ENCODE measurements around the gene SNAPC4.

SNAPC4 gene

DNA sequence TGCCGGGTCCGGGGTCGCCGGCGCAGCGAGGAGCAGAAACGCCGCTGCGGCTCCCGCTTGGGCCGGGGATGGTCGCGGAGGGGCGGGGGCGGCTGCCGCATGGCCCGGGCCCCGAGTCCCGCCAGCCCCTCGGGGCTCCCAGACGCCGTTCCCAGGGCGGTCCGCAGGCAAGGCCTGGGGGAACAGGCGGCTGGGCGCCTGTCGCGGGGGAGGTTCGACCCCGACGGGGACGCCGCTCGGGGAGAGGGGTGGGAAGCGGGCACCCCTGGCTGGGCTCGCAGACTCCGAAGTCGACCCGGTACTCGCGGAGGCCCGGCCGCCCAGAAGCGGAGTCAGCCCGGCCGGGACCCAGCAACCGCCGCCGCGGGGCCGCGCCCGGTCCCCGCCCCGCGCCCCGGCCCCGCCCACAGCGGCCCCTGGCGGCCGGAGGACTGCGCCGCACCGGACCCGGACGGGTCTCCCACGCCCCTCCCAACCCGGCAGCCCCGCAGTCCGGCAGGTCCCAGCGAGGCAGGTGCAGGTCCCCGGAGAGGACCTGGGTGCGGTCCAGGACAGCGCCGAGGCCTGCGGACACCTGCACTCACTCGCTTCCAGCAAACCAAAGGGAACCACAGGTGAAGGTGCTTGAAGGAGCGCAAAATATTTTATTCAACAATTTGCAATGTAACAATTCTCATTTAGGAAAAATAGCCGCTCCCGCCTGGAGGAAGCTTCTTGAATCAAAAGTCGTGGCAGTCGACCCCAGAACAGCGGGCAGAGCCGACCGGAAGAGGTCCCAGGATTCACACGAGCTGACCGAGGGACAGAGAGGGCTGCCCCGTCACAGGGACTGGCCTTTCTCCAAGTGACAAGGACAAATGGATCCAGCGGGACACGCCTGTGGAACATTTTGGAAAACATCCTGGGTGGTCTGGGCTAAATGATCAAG is 39.8 kb upstream of the SNAPC4 start, which contains the start of gene INPP5E:
Gene INPP5E (minus strand): TSS at position 365 of the 928 bp plus-strand sequence. CDS start 426 bp downstream, outside the sequence.
- peak; percentile 75 for DNase-seq (ENCODE audit: low read depth)
- TF ChIP-seq, protein P1, sequence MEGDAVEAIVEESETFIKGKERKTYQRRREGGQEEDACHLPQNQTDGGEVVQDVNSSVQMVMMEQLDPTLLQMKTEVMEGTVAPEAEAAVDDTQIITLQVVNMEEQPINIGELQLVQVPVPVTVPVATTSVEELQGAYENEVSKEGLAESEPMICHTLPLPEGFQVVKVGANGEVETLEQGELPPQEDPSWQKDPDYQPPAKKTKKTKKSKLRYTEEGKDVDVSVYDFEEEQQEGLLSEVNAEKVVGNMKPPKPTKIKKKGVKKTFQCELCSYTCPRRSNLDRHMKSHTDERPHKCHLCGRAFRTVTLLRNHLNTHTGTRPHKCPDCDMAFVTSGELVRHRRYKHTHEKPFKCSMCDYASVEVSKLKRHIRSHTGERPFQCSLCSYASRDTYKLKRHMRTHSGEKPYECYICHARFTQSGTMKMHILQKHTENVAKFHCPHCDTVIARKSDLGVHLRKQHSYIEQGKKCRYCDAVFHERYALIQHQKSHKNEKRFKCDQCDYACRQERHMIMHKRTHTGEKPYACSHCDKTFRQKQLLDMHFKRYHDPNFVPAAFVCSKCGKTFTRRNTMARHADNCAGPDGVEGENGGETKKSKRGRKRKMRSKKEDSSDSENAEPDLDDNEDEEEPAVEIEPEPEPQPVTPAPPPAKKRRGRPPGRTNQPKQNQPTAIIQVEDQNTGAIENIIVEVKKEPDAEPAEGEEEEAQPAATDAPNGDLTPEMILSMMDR (IDR thresholded peaks at IDR 0.05; ENCODE audit: low read depth, low read length) = peak; percentile 48
- peak; percentile 42 for TF ChIP-seq POLR2A (IDR thresholded peaks at IDR 0.05; ENCODE audit: extremely low read depth, insufficient read length)
- TF ChIP-seq, protein P2, sequence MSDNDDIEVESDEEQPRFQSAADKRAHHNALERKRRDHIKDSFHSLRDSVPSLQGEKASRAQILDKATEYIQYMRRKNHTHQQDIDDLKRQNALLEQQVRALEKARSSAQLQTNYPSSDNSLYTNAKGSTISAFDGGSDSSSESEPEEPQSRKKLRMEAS (IDR thresholded peaks at IDR 0.05; ENCODE audit: low read depth, low read length) = no peak
- peak within 1 kb of the TSS; percentile 56 for H3K4me3 ChIP-seq (ENCODE audit: low read depth, low read length)

DNA sequence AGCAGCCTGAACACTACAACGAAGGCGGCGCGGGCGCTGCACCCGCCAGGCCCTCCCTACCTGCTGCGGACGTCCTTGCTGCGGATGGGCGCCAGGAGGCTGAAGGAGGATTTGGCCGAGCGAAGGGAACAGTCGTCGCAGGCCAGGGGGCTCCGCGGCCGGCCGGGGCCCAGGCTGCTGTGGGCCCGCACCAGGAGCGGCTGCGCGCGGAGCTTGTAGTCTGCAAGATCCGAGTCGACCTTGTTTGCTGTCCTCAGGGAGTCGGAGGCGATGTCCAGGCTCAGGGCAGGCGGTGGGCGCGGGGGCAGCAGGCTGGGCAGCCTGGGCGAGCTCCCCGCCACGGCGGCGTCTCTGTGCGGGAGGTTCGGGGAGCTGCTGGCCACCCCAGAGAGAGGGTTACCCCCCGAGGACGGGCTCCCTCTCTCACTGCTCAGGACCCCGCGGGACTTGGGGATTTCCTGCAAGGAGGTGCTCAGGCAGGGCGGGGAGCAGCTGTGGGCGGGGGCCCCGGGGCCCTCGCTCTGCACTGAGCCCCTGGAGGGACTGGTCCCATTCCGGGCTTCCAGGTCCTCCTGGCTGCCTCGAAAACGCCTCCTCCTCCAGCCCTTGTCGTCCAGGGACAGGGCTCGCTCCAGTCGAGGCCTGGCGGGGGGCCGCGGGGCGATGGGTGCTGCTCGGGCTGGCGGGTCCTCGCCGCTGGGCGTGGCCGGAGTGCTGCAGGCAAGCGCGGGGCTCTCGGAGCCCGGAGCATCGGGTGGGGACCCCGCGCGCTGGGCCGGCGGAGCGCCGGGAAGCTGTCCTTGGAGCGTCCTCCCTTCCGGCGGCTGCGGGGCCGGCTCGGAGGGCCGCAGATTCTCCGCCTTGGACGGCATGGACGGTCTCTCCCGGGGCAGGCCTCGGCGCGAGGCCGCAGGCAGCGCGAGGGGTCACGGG is 38.8 kb upstream of the SNAPC4 start:
- peak overlapping the region; percentile 56 for H3K4me3 ChIP-seq (ENCODE audit: low read depth, low read length)
- TF ChIP-seq, protein P1 (IDR thresholded peaks at IDR 0.05; ENCODE audit: low read depth, low read length) = no peak
- TF ChIP-seq MYC (IDR thresholded peaks at IDR 0.05; ENCODE audit: low read depth, low read length) (no peak), POLR2A (IDR thresholded peaks at IDR 0.05; ENCODE audit: extremely low read depth, insufficient read length) (no peak)
- TF ChIP-seq, protein P2 (IDR thresholded peaks at IDR 0.05; ENCODE audit: low read depth, low read length) = no peak
- peak; percentile 66 for DNase-seq (ENCODE audit: low read depth)

DNA sequence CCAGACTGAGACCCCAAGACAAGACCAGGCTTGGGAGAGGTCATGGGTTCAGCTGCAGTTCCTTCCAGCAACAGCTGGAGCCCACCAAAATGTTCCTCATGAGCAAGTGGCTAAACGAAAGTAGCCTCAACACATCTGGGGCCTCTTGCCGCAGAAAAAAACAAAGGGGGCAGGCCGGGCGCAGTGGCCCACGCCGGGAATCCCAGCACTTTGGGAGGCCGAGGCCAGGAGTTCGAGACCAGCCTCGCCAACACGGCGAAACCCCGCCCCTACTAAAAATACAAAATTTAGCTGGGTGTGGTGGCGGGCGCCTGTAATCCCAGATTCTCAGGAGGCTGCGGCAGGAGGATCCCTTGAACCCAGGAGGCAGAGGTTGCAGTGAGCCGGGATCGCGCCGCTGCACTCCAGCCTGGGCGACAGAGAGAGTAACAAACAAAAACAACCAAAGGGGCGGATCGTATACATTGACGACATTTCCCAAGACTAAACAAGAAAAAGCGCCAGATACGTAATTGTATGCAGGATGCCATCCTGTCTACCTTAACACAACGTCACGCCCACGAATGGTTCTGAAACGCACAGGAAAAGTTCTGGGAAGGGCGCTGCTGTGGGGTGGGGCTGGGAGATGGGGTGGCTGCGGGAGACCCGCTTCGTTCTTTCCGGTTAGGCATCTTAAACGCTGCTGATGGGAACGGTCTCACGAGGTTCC is 38.0 kb upstream of the SNAPC4 start:
- no peak for DNase-seq (ENCODE audit: low read depth)

DNA sequence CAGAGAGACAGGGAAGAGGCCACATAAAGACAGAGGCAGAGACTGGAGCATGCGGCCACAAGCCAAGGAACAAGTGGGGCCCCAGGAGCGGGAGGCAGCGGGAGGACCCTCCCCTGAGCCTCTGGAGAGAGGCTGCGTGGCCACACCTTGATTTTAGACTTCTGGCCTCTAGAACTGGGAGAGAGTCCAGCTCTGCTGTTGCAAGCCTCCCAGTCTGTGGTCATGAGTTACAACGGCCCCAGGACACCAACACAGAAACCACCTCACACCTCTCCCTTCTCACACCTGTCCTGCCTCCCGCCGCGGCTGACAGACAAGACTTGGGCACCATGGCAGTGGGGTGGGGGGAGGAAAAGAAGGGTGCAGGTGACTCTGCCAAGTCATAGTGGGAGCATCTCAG is 37.5 kb upstream of the SNAPC4 start:
- TF ChIP-seq MYC (IDR thresholded peaks at IDR 0.05; ENCODE audit: low read depth, low read length) = no peak
- peak overlapping the region; percentile 25 for H3K4me3 ChIP-seq (ENCODE audit: low read depth, low read length)
- no peak for DNase-seq (ENCODE audit: low read depth)

More for the DNA sequence above, 38.0 kb upstream of the SNAPC4 start:
- peak overlapping the region; percentile 56 for H3K4me3 ChIP-seq (ENCODE audit: low read depth, low read length)
- TF ChIP-seq MYC (IDR thresholded peaks at IDR 0.05; ENCODE audit: low read depth, low read length) = no peak
- no peak for TF ChIP-seq POLR2A (IDR thresholded peaks at IDR 0.05; ENCODE audit: extremely low read depth, insufficient read length)

DNA sequence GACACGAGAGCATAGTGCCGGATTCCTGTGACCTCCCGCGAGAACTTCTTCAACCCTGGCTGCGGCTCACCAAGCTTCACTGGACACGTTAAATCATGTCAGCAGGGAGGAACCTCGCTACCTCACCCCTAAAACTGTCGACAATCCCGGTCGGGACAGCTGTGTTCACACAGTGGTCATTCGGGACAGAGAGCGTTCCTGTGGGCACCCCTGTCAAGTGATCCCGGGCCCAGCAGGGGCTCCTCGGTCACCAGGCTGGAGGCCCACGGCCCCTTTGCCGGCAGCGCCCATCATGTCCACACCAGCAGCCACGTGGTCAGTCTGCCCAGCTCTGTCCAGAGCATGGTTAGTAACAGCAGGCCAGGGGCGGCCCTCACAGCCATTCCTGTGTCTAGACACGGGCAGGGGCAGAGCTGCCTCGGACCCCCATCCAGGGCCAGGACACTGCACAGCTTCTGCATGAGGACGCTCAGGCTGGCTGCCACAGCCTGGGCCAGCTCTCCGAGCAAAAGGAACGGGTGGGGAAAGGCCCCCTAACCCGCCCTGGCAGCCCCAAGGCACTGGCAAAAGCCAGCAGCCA is 36.2 kb upstream of the SNAPC4 start:
- TF ChIP-seq, protein P2 (IDR thresholded peaks at IDR 0.05; ENCODE audit: low read depth, low read length) = no peak
- TF ChIP-seq POLR2A (IDR thresholded peaks at IDR 0.05; ENCODE audit: extremely low read depth, insufficient read length) (no peak), MYC (IDR thresholded peaks at IDR 0.05; ENCODE audit: low read depth, low read length) (no peak)
- TF ChIP-seq, protein P1 (IDR thresholded peaks at IDR 0.05; ENCODE audit: low read depth, low read length) = no peak
- DNase-seq (ENCODE audit: low read depth) = no peak
- no peak overlapping the region for H3K4me3 ChIP-seq (ENCODE audit: low read depth, low read length)

DNA sequence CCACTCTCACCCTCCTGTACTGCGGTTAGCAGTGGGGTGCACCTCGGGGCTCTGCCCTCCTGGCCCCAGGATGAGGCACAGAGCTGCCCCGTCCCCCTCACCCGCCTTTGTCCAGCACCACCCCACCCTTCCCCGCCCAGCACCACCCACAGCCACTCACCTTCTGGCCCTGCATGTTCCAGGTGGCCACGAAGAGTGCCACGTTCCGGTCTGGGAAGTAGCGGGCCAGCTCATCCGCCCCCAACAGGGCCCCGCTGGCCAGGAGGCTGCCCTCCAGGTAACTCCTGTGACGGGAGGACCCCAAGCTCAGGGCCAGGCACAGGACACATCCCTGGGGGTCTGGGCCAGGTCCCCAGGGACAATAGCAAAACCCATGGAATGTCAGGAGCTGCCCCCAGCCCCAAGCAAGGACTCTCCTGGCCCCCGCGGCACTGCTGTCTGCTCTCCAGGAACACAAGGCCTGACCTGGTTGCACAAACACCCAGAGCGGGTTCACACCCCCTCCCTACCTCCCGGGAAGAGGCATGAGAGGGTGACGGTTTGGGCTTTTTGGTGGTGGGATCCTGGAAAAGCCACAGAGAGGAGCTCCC is 34.7 kb upstream of the SNAPC4 start:
- no peak overlapping the region for H3K4me3 ChIP-seq (ENCODE audit: low read depth, low read length)
- TF ChIP-seq, protein P2 (IDR thresholded peaks at IDR 0.05; ENCODE audit: low read depth, low read length) = no peak
- TF ChIP-seq, protein P1 (IDR thresholded peaks at IDR 0.05; ENCODE audit: low read depth, low read length) = no peak
- TF ChIP-seq POLR2A (IDR thresholded peaks at IDR 0.05; ENCODE audit: extremely low read depth, insufficient read length) (no peak), MYC (IDR thresholded peaks at IDR 0.05; ENCODE audit: low read depth, low read length) (no peak)
- DNase-seq (ENCODE audit: low read depth) = no peak
